SJCRH30 (cell line): ENCODE results near the gene BTBD2. TPM values are rescaled to one million over a fixed set of nuclear protein-coding genes. Genes with fewer than 3 reads are reported as not detected.

ENCODE experiments used
- DNase-seq, 2 experiments: peaks; one replicate each; pipeline ENCODE4 v3.0.0-alpha.2; 2015 to 2020
- H3K27ac ChIP-seq: fragments of 250-450 bp; sonication (Bioruptor Pico); 2 replicates; pipeline ENCODE4 v1.5.1; 2020; ENCODE audit warnings: mild to moderate bottlenecking, moderate library complexity
- H3K27me3 ChIP-seq: fragments of 250-450 bp; sonication (Bioruptor Pico); 2 replicates; pipeline ENCODE4 v1.5.1; 2020; ENCODE audit warnings: mild to moderate bottlenecking, moderate library complexity
- H3K36me3 ChIP-seq: fragments of 250-450 bp; sonication (Bioruptor Pico); 2 replicates; pipeline ENCODE4 v1.5.1; 2020; ENCODE audit warnings: mild to moderate bottlenecking, moderate library complexity
- H3K4me1 ChIP-seq: fragments of 250-450 bp; sonication (Bioruptor Pico); 2 replicates; pipeline ENCODE4 v1.5.1; 2020; ENCODE audit warnings: mild to moderate bottlenecking, moderate library complexity
- H3K4me3 ChIP-seq: fragments of 250-450 bp; sonication (Bioruptor Pico); 2 replicates; pipeline ENCODE4 v1.5.1; 2020; ENCODE audit warnings: mild to moderate bottlenecking, moderate library complexity
- H3K9me3 ChIP-seq: fragments of 250-450 bp; sonication (Bioruptor Pico); replicated peaks from 2 replicates; pipeline ENCODE4 v1.5.1; 2020; ENCODE audit warnings: mild to moderate bottlenecking, moderate library complexity
- total RNA-seq: library from RNA; depleted of rRNA; stranded (reverse); fragments of >200 nt; shearing (Covaris generic); gene quantifications from 2 replicates; pipeline ENCODE4 v1.2.3, GENCODE V29; 2014

Gene BTBD2
- total RNA-seq, 1 experiment from 2014 or later = 16.2 TPM

DNA sequence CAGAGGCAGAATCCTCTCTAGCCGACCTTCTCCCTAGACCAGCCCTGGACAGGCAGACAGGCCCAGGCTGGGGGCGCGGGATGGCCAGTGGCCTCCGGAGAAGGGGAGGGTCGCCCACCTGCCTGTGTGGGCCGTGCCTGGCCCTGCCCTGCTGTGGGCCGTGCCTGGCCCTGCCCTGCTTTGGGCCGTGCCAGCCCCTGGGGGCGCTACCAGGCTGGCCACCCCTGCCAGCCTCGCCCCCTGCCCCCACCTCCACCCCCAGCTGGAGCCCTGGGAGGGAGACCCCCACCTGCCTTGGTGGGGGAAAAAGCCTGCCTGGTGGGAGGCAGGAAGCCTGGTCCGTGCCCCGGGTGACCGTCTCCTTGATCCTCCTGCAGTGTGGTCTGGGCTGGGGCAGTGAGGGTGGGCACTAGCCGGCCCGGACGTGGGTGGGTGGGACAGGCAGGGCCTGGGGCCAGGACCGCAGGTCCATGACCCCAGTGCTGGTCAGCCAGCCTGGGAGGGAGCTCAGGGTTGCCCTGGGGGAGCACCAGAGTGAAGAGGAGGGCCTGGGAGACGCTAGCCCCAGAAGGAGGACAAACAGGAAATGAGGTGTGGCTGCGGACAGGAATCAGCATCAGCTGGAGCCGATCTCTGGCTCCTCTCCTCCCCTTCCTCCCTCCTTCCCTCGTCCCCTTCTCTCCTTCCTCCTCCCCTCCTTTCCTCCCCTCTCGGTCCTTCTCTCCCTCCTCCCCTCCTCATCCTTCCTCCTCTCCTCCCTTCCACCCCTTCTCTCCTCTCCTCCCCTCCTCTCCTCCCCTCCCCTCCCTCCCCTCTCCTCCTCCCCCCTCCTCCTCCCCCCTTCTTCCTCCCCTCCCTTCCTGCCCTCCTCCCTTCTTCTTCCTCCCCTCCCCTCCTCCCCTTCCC, 40.7 kb upstream of the BTBD2 start:
- peaks cover 13% of the 10 kb centered on the region; the same call in 1 of the 2 replicates for H3K4me1 ChIP-seq
- no peaks in the 10 kb centered on the region for H3K36me3 ChIP-seq
- H3K4me3 ChIP-seq = peak overlapping the region; percentile 27; the same call in 1 of the 2 replicates
- DNase-seq = peak in 1 of 2 experiments; percentile 43
- H3K9me3 ChIP-seq = no peaks in the 10 kb centered on the region
- no peak overlapping the region for H3K27ac ChIP-seq
- no peaks in the 10 kb centered on the region for H3K27me3 ChIP-seq

- Histone ChIP-seq H3K36me3 (no peaks in the 10 kb centered on the region), H3K4me1 (peaks cover 2% of the 10 kb centered on the region; the same call in 1 of the 2 replicates), H3K9me3 (no peaks in the 10 kb centered on the region), H3K27ac (no peak overlapping the region), H3K4me3 (no peak overlapping the region), H3K27me3 (no peaks in the 10 kb centered on the region)
- DNase-seq = no peak
Measured at GRCh38 chr19:2054763-2055162, 39.2 kb upstream of the BTBD2 start.

DNA sequence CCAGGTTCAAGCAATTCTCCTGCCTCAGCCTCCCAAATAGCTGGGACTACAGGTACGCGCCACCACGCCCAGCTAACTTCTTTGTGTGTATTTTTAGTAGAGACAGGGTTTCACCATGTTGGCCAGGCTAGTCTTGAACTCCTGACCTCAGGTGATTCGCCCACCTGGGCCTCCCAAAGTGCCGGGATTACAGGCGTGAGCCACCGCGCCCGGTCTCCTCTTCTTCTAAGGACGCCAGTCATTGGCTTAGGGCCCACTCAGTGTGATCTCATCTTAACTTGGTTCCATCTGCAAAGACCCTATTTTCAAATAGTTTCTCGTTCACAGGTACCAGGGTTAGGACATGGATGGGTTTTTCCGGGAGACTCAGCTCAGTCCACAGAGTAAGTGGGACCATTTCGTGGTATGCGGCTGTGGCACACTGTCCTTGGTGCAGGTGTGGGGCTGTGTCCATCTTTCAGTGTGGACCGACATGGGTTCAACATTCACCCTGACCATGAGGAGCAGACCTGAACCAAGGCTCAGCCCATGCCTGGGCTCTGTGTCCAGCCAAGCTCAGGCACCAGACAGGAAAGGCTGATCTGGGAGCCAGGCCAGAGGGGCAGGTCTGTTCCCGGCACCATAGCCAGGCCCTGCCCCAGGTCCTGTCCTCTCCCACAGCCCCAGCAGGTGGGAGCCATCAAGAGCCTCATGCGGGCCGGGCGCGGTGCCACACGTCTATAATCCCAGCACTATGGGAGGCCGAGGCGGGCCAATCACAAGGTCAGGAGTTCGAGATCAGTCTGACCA, 38.3 kb upstream of the BTBD2 start:
- H3K9me3 ChIP-seq = no peaks in the 10 kb centered on the region
- no peak for DNase-seq
- no peaks in the 10 kb centered on the region for H3K27me3 ChIP-seq
- no peaks in the 10 kb centered on the region for H3K36me3 ChIP-seq
- H3K4me3 ChIP-seq = no peak overlapping the region
- H3K4me1 ChIP-seq = no peaks in the 10 kb centered on the region; the same call in 1 of the 2 replicates
- no peak overlapping the region for H3K27ac ChIP-seq

DNA sequence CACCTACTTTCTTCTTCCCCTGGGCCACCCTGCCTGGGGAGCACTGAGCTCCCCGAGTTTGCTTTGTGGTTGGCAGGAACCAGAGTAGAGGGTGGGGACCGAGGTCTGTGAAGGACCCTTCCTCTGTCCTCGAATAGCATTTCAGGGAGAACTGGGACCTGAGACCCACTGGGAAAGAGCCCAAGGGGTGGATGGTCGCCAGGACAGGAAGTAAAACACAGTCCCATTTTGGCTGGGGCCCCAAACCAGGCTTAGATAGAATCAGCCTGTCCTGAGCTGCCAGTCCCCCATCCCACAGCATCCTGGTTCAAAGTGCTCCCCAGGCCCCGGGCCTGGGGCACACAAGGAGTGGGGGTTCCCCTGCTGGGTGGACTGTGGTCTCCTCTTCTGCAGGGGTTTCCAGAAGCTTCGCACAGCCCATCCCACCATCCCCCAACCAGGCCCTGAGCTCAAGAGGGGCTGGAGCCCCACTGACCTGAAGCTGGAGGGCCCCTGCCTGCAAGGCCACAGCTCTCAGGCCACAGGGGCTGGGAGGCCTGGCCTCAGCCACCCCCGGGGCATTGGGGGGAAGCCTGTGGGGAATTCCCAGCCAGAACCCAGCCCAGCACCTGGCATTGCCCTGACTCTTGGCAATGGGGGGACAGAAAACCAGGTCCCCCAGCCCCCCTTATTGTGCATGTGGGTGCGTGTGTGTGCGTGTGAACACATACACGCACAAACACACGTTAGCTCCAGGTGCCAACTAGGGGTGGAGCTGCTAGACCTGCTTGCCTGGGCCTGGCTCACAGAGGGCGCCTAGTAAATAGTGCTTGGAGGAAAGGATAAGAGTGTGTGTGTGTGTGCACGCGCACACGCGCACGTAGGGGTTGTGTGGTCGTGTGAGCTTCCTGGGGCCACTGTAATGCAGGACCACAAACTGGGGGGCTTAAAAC, 36.5 kb upstream of the BTBD2 start:
- no peak overlapping the region for H3K4me3 ChIP-seq
- DNase-seq = no peak
- H3K27me3 ChIP-seq = no peaks in the 10 kb centered on the region
- H3K4me1 ChIP-seq = peaks cover 9% of the 10 kb centered on the region
- H3K9me3 ChIP-seq = no peaks in the 10 kb centered on the region
- H3K36me3 ChIP-seq = no peaks in the 10 kb centered on the region
- H3K27ac ChIP-seq = no peak overlapping the region

DNA sequence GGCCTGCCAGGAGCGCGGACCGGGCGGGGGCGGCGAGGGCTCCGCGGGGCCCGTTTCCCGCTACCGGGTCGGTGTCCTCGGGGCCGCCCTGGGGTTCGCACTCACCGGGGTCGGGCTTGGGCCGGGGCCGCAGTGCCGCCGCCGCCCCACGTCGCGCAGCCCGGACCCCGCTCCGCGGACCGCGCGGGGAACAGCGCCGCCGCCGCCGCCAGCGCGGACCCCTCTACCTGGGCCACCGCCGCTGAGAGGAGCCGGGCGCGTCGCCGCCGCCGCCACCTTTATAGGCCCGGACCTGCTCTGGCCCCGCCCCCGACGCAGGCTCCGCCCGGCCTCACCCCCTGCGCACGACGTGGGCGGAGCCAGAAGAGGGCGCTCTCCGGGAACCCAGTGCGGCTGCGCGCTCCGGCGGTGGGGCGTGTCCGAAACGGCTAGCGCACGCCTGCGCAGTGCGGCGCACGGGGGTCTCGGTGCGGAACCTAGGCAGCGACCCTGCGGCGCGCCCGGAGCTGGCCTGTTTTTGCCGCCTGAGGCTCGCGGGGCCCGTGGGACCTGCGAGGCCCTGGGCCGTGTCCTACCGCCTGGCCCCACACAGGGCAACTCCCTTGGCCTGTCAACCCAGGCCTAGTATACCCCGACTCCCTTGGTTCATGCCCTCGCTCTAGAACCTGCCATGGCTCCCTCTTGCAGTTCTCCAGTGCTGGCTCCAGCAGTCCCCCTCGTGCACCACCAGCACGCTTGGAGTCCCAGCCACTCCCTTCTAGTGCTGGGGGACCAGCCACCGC, 35.7 kb upstream of the BTBD2 start, which contains the start of gene MKNK2:
Gene MKNK2, minus strand, starts transcription at position 254 of the 782 bp plus-strand sequence. CDS start 393 bp downstream, outside the sequence.
- no peak within 1 kb of the TSS for H3K27ac ChIP-seq
- H3K4me3 ChIP-seq = peak within 1 kb of the TSS; percentile 77
- H3K4me1 ChIP-seq = peaks cover 11% of the 10 kb centered on the region
- peak; percentile 87 to 91 for DNase-seq
- no peaks in the 10 kb centered on the region for H3K36me3 ChIP-seq
- H3K9me3 ChIP-seq = no peaks in the 10 kb centered on the region
- no peaks in the 10 kb centered on the region for H3K27me3 ChIP-seq

GRCh38 chr19:2050349-2050990, 35.0 kb upstream of the BTBD2 start:
- H3K9me3 ChIP-seq = no peaks in the 10 kb centered on the region
- peak overlapping the region; percentile 77 for H3K4me3 ChIP-seq
- H3K4me1 ChIP-seq = peaks cover 11% of the 10 kb centered on the region
- no peak for DNase-seq
- no peaks in the 10 kb centered on the region for H3K27me3 ChIP-seq
- H3K36me3 ChIP-seq = peaks cover 2% of the 10 kb centered on the region; the same call in 1 of the 2 replicates
- no peak overlapping the region for H3K27ac ChIP-seq

- peak; percentile 58 to 59 for DNase-seq
- Histone ChIP-seq H3K36me3 (peaks cover 2% of the 10 kb centered on the region; the same call in 1 of the 2 replicates), H3K4me3 (peak overlapping the region; percentile 77), H3K4me1 (peaks cover 11% of the 10 kb centered on the region), H3K27me3 (no peaks in the 10 kb centered on the region), H3K9me3 (no peaks in the 10 kb centered on the region), H3K27ac (no peak overlapping the region)
Measured at GRCh38 chr19:2049741-2050348, 34.3 kb upstream of the BTBD2 start.

DNA sequence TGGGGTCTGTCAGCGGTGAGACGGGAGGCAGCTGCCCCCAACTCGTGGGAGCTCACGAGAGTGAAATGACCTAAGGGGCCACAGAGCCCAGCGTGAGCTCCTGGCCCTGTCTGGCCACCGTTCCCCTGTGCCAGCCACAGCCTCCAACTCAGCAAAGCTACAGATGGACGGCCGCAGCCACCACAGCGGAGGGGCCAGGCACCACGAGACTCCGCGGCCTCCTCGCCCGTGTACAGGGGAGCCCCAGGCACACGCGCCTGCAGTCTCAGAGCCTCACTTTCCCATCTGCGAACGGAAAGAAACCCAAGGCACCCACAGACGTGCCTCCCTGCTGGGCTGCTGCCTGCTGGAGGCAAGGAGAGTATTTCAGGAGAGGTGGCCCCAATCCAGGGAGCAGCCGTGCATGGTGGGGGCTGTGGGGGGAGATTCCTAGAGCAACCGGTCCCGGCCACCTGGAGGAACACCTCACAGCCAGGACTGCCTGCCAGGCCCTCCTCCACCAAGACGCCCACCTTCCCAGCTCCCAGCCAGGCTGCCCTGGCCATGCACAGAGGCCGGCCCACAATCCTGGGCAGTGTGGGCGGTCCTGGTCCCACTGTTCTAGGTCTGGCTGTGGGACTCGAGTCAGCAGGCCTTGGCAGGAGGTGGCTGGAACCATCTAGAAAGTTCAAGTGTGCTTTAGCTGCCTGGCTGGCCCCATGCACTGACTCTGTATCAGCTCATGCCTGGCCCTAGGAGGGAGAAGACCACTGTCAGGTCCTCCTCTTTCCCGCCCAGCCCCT, 33.6 kb upstream of the BTBD2 start:
- Histone ChIP-seq H3K4me3 (no peak overlapping the region; the same call in 1 of the 2 replicates), H3K27ac (no peak overlapping the region), H3K9me3 (no peaks in the 10 kb centered on the region), H3K4me1 (peaks cover 11% of the 10 kb centered on the region), H3K36me3 (peaks cover 2% of the 10 kb centered on the region; the same call in 1 of the 2 replicates), H3K27me3 (no peaks in the 10 kb centered on the region)
- DNase-seq = no peak

- H3K9me3 ChIP-seq = no peaks in the 10 kb centered on the region
- no peak overlapping the region for H3K27ac ChIP-seq
- H3K36me3 ChIP-seq = peaks cover 2% of the 10 kb centered on the region; the same call in 1 of the 2 replicates
- no peak for DNase-seq
- H3K27me3 ChIP-seq = no peaks in the 10 kb centered on the region
- no peak overlapping the region for H3K4me3 ChIP-seq
- H3K4me1 ChIP-seq = peaks cover 11% of the 10 kb centered on the region
Measured at GRCh38 chr19:2048104-2048958, 32.8 kb upstream of the BTBD2 start.

DNA sequence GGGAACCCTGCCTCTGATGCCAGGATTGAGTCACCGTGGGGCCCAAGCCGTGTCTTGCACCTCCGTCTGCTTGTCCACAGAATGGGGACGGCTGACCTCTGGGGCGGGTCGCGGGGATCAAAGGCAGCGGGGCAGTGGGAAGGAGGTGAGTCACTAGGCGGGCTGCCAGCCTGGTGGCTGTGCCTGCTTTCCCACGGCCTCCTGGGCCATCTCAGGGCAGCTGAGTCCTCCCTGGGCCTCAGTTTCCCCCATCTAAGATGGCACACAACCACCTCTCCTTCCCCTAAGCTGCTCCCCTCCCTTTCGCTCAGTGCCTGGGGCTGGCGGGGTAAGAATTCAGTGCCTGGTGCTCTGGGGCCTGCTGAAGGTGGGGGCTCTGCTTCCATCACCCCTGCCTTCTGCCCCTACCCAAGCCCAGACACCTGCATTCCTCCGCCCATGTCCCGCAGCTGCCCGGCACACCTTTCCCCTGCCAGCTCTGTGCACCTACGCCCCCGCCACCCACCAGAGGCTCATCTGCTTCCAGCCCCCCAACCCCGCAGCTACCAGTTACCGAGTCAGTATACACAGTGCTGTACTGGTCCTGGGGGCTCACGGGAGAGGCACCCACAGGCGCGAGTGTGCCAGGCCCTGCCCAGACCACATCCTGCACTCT, 32.1 kb upstream of the BTBD2 start:
- peaks cover 11% of the 10 kb centered on the region for H3K4me1 ChIP-seq
- no peaks in the 10 kb centered on the region for H3K27me3 ChIP-seq
- peaks cover 3% of the 10 kb centered on the region; the same call in 1 of the 2 replicates for H3K36me3 ChIP-seq
- DNase-seq = peak; percentile 59 to 68
- no peaks in the 10 kb centered on the region for H3K9me3 ChIP-seq
- no peak overlapping the region for H3K4me3 ChIP-seq
- H3K27ac ChIP-seq = no peak overlapping the region

DNA sequence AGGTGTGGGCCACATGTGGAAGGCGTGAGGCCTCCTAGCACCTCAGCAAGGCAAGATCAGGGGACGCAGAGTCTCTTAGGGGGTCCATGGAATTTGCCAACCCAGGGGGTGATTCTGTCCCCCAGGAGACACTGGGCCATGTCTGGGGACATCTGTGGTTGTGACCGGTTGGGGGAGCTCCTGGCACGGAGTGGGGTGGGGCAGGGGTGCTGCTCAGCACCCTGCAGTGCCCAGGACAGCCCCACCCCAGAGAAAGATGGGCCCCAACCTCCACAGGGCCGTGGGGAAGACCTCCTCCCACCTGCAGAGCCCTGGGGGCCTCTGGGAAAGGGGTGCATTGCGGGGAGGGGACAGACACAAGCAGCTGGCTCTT, 31.5 kb upstream of the BTBD2 start:
- no peak for DNase-seq
- H3K9me3 ChIP-seq = no peaks in the 10 kb centered on the region
- peaks cover 7% of the 10 kb centered on the region; the same call in 1 of the 2 replicates for H3K36me3 ChIP-seq
- no peaks in the 10 kb centered on the region for H3K27me3 ChIP-seq
- H3K27ac ChIP-seq = no peak overlapping the region
- H3K4me1 ChIP-seq = peaks cover 11% of the 10 kb centered on the region
- H3K4me3 ChIP-seq = no peak overlapping the region
